GM13976 (cell line): ENCODE measurements around the gene USP49.
A peak's percentile ranks its signal among the peaks of the same experiment; 100 is the strongest.

Experiments
- DNase-seq: peaks from one replicate; pipeline ENCODE4 v3.0.0; 2012; ENCODE audit warnings: low spot score
- CTCF ChIP-seq: IDR thresholded peaks from 2 replicates; pipeline ENCODE4 v1.5.1; 2012; ENCODE audit warnings: borderline replicate concordance, mild to moderate bottlenecking; ENCODE audit not compliant: insufficient read depth; ENCODE audit errors: extremely low read depth, missing control alignments, control extremely low read depth
- in situ Hi-C: fragments of 300-500 bp; cut with MboI; formaldehyde crosslinking; loops from one replicate; pipeline ENCODE4 v1.12.0; 2022; ENCODE audit warnings: low sequenced_read_pairs, mixed read lengths, inconsistent platforms; ENCODE audit not compliant: unreplicated experiment

USP49 gene

GRCh38 chr6:41859356-41859755 is 35.8 kb downstream of the USP49 start:
- no peak for DNase-seq
- TF ChIP-seq CTCF = no peak
- in situ Hi-C loops = no loop called here

- no peak for DNase-seq
- no peak for TF ChIP-seq CTCF
- in situ Hi-C loops = no loop called here
These were observed 36.5 kb downstream of the USP49 start for GRCh38 chr6:41858703-41859102.

GRCh38 chr6:41850861-41851260 is 44.3 kb downstream of the USP49 start:
- DNase-seq = no peak

GRCh38 chr6:41846666-41847237 is 48.4 kb downstream of the USP49 start:
- peak; percentile 51 for TF ChIP-seq CTCF
- in situ Hi-C loops = loop anchor here (10.0 kb wide), 1 partner anchor 88 kb away; no protein-coding TSS in a partner anchor
- DNase-seq = peak; percentile 70

More at GRCh38 chr6:41850861-41851260, 44.3 kb downstream of the USP49 start:
- no peak for TF ChIP-seq CTCF
- in situ Hi-C loops = no loop called here

GRCh38 chr6:41843178-41843577 is 52.0 kb downstream of the USP49 start:
- in situ Hi-C loops = loop anchor here (10.0 kb wide), 1 partner anchor 92 kb away; no protein-coding TSS in a partner anchor
- no peak for DNase-seq
- TF ChIP-seq CTCF = no peak

- TF ChIP-seq CTCF = no peak
- in situ Hi-C loops = loop anchor here (10.0 kb wide), 1 partner anchor 94 kb away; no protein-coding TSS in a partner anchor
- no peak for DNase-seq
These were observed 54.8 kb downstream of the USP49 start for GRCh38 chr6:41840326-41840725.
